GM21717 (cell line): ENCODE results near the gene LKAAEAR1.
"Not testable (repeated sequence)": the region's sequence is repeated elsewhere in the genome, so short reads cannot be mapped to it uniquely, and the experiment has no call there.

Experiments used
- ATAC-seq: cut with Tn5 transposase; IDR thresholded peaks from one replicate; pipeline ENCODE4 v1.9.1; 2021; ENCODE audit warnings: mild to moderate bottlenecking, moderate library complexity; ENCODE audit not compliant: unreplicated experiment

LKAAEAR1 gene

DNA sequence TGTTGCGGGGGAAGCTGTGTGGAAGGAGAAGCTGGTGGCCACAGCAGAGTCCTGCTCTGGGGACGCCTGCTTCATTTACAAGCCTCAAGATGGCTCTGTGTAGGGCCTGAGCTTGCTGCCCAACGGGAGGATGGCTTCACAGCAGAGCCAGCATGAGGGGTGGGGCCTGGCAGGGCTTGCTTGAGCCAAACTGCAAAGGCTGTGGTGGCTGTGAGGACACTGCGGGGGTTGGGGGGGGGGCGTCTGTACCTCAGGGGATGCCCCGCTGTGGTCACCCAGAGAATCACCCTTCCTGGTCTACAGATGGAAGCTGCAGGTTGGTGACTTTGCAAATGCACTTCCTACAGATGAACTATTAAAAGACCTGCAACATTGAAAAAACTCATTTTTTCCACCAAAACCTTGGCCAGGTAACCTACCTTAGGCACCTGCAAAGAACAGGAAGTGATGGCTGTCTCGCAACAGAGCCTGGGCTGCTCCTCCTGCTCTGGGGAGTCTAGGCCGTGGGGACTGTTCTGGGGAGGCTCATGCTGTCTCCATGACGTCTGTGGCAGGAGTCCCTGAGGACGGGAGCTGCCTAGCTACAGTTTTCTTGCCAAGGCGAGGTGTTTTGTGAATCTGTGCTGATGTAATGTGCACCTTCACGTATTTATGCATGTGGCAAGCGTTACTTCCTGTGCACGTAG lies 15.8 kb upstream of the LKAAEAR1 start:
- no peak for ATAC-seq

DNA sequence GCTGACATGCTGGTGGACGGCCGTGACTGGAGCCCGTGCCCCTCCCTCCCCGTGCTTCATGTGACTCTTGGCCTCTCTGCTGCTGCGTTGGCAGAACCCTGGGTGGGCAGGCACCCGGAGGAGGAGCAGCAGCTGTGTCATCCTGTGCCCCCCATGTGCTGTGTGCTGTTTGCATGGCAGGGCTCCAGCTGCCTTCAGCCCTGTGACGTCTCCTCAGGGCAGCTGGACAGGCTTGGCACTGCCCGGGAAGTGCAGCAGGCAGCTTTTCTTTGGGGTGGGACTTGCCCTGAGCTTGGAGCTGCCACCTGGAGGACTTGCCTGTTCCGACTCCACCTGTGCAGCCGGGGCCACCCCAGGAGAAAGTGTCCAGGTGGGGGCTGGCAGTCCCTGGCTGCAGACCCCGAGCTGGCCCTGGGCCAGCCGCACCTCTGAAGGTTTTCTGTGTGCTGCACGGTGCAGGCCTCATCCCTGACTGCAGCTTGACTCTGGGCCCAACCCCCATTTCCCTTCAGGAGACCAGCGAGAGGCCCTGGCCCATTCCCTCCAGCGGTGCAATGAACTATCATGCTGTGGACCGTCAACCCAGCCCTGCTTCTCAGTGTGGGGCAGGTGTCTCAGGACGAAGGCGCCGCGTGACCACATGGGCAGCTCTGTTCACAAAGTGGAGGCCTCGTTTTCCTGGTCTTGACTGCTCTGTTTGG lies 15.0 kb upstream of the LKAAEAR1 start:
- no peak for ATAC-seq

DNA sequence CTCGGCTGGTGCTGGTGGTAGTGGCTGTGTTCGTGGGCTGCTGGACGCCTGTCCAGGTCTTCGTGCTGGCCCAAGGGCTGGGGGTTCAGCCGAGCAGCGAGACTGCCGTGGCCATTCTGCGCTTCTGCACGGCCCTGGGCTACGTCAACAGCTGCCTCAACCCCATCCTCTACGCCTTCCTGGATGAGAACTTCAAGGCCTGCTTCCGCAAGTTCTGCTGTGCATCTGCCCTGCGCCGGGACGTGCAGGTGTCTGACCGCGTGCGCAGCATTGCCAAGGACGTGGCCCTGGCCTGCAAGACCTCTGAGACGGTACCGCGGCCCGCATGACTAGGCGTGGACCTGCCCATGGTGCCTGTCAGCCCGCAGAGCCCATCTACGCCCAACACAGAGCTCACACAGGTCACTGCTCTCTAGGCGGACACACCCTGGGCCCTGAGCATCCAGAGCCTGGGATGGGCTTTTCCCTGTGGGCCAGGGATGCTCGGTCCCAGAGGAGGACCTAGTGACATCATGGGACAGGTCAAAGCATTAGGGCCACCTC lies 14.3 kb upstream of the LKAAEAR1 start:
- no peak for ATAC-seq

DNA sequence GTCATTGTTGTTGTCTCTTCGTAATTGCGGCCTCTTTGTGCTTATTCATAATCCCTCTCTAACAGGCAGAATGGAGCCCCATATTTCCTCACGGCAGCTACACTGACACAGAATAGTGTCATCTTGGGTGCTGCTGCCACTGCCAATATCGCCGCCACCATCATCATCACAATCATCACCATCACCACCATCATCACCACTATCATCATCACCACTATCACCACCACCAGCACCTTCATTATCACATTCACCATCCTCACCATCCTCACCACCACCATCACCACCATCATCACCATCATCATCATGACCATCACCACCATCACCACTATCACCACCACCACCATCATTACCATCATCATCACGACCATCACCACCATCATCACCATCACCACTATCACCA lies 12.3 kb upstream of the LKAAEAR1 start:
- ATAC-seq: no peak

DNA sequence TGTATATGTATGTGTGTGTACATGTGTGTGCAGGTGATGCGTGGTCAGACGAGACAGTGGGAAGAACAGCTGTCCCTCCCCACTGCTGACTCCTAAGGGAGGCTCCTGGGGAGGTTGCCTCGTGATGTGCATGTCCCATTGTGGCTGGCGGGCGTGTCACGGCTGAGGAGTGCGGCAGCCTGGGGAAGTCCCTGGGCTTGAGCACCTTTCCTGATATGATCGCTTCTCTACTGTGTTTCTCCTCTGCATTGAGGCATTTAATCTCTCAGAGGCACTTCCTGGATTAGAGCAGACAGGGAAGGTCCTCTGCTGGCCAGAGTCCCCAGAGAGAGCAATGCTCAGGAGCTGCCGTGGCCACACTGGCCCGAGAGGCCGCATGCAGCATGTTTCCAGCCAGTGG lies 11.7 kb upstream of the LKAAEAR1 start:
- no peak for ATAC-seq

DNA sequence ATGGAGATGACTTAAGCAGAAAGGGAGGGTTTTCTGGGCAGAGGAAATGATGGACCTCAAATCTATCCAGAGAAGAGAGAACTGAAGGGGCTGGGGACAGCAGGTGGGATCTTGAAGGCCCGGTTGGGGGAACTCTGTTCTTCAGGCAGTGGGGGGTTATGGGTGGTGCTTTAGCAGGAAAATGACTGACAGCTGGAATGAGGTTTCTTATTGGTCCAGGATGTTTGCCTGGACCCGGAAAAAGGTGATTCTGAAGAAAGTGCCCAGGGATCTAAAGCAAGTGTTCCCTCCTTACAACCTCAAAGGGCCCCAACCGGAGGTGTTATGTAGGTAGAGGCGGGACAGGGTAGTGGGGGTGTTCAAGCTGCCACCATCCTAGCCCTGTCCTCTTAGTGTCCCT lies 11.3 kb upstream of the LKAAEAR1 start:
- no peak for ATAC-seq

DNA sequence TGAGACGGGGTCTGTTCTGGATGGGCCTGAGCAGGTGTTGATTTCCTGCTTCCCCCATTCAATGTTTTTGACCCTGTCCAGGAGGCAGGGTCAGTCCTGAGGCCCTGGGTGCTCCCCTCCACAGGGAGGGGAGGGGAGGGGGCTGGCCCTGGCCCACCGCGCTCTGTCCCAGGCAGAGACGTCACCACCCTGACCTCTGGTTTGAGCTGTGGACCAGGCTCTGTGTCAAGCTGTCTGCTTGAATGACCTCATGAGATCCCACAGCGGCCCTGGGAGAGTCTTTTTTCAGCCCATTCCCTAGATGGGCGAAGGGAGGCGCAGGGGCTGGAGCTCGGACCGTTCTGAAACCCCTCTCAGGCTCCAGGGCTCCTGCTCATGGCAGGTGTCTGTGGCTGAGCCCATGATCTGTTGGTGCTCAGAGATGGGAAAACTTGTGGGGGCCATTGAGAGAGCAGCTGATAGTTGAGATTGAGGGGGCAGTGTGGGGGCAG lies 8.9 kb upstream of the LKAAEAR1 start:
- ATAC-seq: no peak

DNA sequence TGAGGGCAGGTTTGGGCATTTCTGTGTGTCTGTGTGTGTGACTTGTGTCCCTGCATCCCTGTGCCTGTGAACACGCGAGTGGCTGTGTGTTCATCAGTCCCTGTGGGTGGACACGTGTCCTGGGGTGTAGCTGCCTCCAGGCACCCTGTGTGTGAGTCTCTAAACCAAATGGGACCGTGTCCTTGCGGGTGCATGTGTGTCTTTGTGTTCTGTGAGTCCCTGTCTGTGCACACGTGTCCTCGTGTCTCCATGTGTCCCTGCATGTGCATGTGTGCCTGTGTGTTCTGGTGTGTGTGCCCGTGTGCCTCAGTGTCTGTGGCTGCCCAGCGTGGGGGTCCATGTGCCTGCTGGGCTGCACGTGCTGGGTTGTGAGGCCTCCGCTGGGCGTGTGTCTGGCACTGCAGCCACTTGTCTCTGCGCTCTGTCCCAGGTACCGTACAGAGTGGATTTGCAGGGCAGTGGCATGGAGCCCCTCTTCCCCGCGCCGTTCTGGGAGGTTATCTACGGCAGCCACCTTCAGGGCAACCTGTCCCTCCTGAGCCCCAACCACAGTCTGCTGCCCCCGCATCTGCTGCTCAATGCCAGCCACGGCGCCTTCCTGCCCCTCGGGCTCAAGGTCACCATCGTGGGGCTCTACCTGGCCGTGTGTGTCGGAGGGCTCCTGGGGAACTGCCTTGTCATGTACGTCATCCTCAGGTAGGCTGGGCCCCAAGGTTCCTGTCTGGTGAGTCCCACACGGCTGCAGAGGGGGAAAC lies 8.2 kb upstream of the LKAAEAR1 start:
- no peak for ATAC-seq

DNA sequence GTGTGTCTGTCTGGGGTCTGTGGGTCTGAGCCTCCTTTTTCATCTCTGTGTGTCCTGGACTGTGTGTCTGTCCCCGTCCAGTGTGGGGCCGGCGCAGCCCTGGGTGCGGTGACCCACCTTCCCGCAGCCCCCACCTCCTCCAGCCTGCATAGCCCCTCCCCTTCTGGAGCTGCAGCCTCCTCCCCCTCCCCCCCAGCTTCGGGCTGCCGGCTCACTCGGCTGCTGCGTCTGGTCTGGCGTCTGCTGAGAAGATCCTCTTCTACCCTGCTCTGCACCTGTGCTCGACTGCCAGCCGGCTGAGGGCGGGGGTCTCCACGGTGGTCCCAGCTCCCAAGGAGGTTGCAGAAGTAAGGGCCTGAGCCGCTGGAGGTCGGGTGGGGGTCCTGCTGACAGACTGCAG lies 7.6 kb upstream of the LKAAEAR1 start:
- ATAC-seq: no peak

DNA sequence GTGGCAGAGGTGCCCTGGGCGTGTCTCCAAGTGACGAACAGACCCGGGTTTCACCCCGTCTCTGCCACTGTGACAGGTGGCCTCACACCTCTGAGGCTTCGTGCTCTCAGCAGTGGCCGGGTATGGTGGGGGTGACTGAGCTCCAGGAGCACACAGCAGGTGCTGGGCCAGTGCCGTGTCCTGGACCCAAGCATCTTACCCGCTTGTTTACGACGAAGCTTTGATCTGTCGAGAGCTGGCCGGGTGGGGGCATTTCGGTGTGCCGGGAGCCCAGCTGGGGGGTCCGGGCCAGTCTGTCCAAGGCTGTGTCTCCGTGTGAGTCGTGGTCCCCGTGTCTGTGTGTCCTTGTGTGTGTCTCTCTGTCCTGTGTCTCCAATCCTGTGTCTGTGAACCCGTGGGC lies 7.1 kb upstream of the LKAAEAR1 start:
- no peak for ATAC-seq

DNA sequence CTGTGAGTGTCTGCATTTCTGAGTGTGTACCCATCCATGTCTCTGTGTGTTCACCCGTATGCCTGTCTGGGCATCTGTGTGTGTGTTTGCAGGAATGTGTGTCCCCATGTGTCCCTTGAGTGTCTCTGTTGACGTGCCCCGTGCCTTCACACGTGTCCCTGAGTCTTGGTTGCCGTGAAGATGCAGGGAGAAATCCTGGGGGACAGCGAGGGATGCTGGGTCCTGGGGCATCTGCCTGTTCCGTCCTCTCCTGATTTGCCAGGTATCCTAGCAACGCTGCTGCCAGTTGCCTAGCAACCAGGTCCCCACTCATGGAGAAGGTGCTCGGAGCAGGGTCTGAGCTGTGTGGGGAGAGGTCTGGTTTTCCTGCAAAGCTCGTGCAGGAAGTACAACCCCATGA lies 6.0 kb upstream of the LKAAEAR1 start:
- ATAC-seq: no peak

DNA sequence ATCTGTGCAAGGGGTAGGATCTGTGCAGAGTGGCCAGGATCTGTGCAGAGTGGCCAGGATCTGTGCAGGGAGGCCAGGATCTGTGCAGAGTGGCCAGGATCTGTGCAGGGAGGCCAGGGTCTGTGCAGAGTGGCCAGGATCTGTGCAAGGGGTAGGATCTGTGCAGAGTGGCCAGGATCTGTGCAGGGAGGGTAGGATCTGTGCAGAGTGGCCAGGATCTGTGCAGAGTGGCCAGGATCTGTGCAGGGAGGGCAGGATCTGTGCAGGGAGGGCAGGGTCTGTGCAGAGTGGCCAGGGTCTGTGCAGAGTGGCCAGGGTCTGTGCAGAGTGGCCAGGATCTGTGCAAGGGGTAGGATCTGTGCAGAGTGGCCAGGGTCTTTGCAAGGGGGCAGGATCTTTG lies 4.4 kb upstream of the LKAAEAR1 start:
- ATAC-seq: not testable (repeated sequence)

DNA sequence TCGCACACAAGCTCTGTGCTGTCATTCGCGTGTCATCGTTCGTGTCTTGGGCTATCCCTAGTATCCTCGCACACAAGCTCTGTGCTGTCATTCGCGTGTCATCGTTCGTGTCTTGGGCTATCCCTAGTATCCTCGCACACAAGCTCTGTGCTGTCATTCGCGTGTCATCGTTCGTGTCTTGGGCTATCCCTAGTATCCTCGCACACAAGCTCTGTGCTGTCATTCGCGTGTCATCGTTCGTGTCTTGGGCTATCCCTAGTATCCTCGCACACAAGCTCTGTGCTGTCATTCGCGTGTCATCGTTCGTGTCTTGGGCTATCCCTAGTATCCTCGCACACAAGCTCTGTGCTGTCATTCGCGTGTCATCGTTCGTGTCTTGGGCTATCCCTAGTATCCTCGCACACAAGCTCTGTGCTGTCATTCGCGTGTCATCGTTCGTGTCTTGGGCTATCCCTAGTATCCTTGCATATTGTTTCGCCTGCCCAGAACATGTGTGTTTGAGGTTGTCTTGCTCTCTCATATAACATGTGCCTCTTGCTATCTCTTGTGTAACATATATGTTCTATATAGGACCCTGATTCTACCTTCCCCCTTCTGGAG lies 3.1 kb upstream of the LKAAEAR1 start:
- not testable (repeated sequence) for ATAC-seq

DNA sequence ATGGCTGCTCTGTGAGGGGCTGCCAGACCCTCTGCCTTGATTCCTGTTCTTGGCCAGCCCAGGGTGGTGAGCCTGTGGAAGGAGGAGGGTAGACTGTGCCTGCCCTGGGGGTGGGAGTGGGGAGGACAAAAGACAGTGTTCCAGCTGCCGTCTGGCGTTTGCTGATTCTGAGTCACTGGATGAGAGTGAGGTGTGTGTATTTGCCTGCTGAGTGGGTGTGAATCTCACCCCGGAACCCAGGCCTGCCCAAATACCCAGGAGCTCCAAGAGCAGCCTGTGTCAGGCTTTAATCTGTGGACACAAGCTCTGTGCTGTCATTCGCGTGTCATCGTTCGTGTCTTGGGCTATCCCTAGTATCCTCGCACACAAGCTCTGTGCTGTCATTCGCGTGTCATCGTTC lies 2.6 kb upstream of the LKAAEAR1 start:
- no peak for ATAC-seq

DNA sequence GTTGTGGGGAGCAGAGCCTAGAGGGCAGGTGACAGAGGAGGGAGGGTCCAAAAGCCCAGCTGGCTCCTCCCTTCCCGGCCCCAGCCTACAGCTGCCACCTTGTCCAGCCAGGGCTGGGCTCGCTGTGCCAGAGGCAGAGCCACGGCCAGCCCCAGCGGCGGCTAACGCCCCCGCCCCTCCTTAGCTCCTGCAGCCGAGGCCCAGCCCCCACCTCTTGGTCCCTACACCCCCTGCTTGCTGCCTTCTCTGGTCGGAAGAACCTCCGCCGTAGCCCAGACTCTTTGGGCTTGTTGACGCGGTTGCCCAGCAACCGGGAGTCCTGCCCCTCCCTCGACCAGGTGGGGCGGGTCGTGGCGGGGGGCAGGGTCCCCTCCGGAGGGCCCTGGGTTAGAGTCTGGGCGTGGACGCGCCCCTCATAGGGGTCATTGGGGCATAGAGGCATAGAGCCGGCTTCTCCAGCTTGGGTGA lies 521 bp upstream of the LKAAEAR1 start:
- ATAC-seq: no peak

DNA sequence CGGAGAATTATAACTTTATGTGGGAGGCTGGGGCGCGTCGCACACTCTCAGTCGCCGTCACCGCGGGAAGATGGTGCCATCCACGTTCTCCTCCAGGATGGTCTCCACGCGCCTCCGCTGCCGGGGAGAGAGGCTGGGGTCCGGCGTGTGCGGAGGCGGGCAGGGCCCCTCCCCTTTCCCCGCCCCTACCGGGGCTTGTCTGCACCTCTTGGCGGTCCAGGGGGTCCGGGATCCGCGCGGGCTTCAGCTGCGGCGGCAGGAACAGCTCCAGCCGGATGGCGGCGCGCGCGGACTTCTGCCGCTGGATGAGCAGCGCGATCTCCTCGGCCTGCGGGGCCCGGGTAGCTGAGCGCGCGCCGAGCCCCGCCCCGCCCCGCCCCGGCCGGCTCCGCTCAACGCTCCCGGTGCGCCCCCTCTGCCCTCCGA lies 807 bp downstream of the LKAAEAR1 start:
- no peak for ATAC-seq

DNA sequence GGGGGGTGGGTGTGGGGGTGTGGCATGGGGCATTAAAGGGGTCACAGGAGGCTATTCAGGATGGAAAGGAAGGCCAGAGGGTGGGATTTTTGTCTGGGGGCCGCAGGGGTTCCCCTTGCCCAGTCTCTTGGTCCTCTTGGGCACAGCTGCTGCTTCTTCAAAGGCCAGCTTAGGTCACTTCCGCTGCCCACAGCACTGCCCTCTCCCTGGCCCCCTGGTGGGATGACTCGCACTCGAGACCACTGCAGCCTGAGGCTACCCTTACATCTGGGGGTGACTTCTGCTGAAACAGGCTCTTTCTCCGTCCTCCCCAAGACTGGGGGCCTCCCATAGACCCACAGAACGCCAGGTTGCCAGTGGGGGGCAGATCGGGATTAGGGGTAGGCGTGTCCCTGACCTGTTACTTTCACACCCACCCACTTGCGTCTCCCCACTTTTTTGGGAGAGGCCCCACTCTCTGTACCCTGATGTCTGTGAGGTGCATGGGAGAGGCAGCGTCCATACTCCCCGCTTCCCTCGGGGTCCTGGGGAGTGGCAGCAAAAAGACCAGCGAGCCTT lies 1.3 kb downstream of the LKAAEAR1 start:
- no peak for ATAC-seq

DNA sequence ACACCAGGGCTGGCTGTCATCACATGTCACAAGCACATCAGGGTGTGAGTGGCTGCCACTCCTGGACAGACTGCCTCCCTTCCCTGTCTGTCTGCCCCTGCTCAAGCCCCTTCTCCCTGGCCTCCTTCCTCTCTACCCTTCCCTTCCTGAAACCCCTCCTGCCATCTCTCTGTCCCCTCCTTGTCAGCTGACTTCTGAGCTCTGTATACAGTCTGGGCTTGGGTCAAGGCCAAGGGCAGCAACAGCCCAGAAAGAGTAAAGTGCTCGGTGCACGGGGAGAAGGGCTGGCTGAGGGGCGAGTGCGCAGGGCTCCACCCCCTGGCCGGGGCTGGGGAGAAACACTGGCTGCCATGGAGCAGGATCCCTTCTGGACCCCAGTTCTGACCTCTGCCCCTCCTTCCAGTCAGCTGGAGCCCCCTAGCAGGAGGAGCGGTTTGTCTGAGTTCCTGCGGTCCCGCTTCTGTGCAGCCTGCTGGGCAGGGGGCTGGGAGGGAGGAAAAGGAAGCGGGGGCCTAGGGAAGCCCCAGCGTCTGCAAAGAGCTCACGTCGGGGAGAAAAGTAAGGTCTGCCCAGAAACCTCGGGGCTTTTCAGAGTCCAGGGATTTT lies 2.0 kb downstream of the LKAAEAR1 start:
- ATAC-seq: no peak

DNA sequence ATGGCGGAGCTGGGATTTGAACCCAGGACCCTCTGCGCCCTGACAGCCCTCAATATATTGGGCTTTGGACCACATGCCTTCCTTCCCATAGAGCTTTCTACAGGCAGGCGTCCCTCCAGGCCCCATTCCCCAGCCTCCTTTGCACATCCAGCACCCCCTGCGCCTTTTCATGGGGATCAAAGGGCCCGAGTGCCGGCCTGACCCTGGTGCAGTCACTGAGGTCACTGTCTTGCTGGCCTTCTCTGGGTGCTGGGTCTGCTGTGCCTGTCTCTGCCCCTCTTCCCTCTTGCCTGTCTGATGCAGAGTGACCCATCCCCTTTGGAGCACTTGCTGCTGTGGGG lies 2.6 kb downstream of the LKAAEAR1 start:
- ATAC-seq: no peak

DNA sequence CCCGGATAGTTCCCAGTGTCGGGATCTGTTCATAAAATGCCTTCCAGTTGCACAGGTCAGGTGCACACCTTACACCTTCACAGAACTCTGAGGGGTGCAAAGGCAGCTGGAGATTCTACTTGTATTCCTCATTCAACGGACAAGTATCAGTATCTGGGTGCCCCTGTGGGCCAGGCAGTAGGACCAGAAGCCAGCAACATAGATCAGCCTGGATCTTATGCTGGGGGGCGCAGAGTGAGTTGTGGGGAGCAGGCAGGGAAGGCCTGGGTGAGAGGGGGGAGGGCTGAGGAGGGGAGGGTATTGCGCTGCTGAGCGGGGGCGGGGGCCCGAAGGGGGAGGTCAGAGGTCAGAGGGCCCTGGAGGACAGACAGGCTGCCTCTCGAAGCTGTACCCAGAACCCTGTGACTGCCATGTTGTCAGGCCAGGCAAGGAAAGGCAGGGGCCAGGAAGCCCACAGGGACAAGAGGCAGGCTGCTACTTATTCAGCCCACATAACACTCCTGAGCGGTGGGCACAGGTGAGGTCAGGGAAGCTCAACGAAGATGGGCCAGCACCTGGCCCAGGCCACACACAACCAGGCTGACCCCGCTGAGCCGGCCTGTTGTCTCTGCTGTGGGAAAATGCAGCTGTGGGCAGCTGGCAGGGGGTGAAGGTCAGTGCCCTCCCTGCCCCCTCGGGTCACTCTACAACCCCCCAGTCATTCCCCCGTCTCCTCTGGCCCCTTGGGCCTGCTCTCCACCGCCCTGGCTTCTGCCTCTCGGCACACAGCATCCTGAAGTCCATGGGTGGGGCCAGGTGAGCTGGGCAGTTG lies 3.2 kb downstream of the LKAAEAR1 start:
- ATAC-seq: no peak
